Measurements from ENCODE around the gene CNGA4.

DNA sequence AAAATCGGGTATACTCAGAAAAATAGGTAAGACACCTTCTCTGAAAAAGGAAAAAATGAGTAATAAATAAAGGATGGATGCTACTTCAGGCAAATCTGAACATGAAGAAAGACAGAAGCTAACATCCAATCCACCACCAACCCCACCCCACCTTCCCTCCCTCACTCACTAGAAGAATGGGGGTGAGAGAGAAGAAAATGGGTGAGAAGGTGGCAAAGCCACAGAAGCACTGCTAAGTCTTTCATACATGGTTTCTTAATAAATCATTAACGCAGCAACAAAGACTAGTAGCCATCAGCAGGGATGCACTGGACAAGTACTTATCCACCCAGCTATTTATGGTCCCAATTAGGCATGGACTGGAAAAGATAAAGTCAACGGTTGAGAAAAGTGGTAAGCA, 10.4 kb upstream of the CNGA4 start:
- no peak for TF ChIP-seq EZH2 (IDR thresholded peaks at IDR 0.05; ENCODE audit: borderline replicate concordance, insufficient read depth, low read length, poor library complexity, severe bottlenecking)
- TF ChIP-seq, protein P1, sequence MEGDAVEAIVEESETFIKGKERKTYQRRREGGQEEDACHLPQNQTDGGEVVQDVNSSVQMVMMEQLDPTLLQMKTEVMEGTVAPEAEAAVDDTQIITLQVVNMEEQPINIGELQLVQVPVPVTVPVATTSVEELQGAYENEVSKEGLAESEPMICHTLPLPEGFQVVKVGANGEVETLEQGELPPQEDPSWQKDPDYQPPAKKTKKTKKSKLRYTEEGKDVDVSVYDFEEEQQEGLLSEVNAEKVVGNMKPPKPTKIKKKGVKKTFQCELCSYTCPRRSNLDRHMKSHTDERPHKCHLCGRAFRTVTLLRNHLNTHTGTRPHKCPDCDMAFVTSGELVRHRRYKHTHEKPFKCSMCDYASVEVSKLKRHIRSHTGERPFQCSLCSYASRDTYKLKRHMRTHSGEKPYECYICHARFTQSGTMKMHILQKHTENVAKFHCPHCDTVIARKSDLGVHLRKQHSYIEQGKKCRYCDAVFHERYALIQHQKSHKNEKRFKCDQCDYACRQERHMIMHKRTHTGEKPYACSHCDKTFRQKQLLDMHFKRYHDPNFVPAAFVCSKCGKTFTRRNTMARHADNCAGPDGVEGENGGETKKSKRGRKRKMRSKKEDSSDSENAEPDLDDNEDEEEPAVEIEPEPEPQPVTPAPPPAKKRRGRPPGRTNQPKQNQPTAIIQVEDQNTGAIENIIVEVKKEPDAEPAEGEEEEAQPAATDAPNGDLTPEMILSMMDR (IDR thresholded peaks at IDR 0.05; ENCODE audit: poor library complexity, severe bottlenecking), result no peak
- TF ChIP-seq EP300 (conservative IDR thresholded peaks at IDR 0.05; ENCODE audit: poor library complexity, severe bottlenecking), result no peak
- no peak for TF ChIP-seq MXI1 (conservative IDR thresholded peaks at IDR 0.05; ENCODE audit: poor library complexity, severe bottlenecking)
- no peak for TF ChIP-seq POLR2AphosphoS5 (IDR thresholded peaks at IDR 0.05)
- TF ChIP-seq RAD21 (conservative IDR thresholded peaks at IDR 0.05), result no peak
